Measurements from ENCODE around the gene PARD6G. TPM values are rescaled to one million over a fixed set of nuclear protein-coding genes. Genes with fewer than 3 reads are reported as not detected.

Gene PARD6G
- total RNA-seq, 1 donor from 2014 or later = 0.05 TPM

- intact Hi-C loops (cut with micrococcal nuclease) = loop anchor here (1.0 to 5.0 kb wide), 2 partner anchors 100 to 781 kb away; no protein-coding TSS in a partner anchor
These were observed 89.5 kb downstream of the PARD6G start for GRCh38 chr18:80157708-80158343.

GRCh38 chr18:80154293-80154692 is 93.0 kb downstream of the PARD6G start:
- intact Hi-C loops (cut with micrococcal nuclease) = loop anchor here (2.0 kb wide), 2 partner anchors 45 to 165 kb away; partner anchors contain the start of genes ADNP2 and TXNL4A

- intact Hi-C loops (cut with micrococcal nuclease) = loop anchor here (5.0 kb wide), 2 partner anchors 472 to 757 kb away; partner anchors contain the start of gene CTDP1
These were observed 97.6 kb downstream of the PARD6G start for GRCh38 chr18:80149667-80150066.

GRCh38 chr18:80148326-80149199 is 98.8 kb downstream of the PARD6G start:
- intact Hi-C loops (cut with micrococcal nuclease) = loop anchor here (5.0 kb wide), 2 partner anchors 471 to 756 kb away; partner anchors contain the start of gene CTDP1

DNA sequence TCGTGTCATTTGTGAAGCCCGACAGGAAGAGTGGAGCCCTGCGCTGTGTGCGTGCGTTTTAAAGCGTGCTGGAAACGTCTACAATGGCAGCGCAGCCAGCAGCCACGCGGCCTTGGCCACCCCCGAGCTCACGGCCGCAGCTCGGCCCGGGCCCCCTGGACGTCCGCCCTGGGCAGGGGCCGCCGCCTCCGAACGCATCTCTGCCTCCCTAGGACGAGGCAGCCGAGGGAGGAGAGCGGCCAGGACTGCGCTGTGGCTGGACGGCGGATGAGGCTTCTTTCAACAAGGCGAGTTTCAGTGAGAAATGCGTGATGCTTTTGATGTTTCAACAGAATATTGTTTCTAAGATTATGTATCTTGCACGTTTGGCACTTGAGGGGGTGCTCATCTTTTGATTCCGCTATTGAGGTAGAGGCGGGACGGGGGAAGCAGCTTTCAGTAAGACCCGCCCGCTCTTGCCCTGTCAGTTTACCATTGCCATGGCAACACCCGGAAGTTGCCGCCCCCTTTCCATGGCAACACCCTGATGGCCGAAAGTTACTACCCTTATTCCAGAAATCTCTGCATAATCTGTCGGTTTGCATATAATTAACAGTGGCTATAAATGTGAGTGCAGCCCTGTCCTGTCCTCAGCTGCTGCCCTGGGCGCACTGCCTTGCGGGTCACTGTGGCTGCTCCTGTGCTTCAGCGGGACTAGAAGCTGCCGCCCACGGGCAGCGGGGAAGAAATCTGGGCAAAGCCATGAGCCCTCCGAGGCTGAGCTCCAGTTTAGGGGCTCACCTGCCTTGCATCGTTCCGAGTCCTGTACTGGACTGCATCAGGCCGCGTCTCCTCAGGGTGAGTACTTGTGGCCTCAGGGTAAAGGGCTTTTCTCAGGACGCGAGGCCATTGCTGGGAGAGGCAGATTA is 99.6 kb downstream of the PARD6G start:
- intact Hi-C loops (cut with micrococcal nuclease) = loop anchor here (1.0 to 5.0 kb wide), 7 partner anchors 15 to 755 kb away; partner anchors contain the start of genes CTDP1, RBFA, SLC66A2 and TXNL4A

DNA sequence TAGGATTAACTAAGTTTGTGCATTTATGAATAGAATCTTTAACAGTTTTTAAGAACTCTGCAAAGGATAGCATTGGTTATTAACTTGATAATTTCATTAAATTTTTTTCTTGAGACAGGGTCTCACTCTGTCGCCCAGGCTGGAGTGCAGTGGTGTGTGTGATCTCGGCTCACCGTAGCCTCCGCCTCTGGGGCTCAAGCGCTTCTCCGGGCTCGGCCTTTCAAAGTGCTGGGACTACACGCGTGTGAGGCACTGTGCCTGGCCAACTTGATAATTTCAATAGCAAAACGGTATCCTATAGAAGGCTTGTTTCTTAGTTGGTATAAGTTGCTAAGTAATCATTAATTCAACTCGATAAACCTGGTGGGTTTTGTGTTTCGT is 100.3 kb downstream of the PARD6G start:
- intact Hi-C loops (cut with micrococcal nuclease) = loop anchor here (1.0 to 5.0 kb wide), 7 partner anchors 14 to 755 kb away; partner anchors contain the start of genes CTDP1, RBFA, SLC66A2 and TXNL4A

GRCh38 chr18:80145196-80145804 is 102.0 kb downstream of the PARD6G start:
- intact Hi-C loops (cut with micrococcal nuclease) = loop anchor here (5.0 kb wide), 2 partner anchors 468 to 753 kb away; partner anchors contain the start of gene CTDP1

DNA sequence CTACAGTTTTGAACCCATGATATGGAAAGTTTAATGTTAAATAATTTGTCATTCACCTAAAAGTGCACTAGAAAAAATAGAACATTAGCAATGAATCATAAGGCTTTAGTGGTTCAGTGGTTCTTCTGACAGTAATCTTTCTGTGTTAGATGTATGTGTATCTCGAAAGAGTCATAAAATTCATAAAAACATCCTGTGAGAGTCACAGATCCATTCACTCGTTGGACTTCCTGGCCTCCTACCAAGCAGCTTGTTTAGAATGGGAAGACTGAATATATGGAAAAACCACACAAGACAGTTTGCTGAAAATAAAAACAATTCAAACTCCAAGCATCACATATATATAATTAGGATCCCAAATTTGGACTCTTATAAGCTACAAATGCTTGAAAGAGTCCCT is 103.4 kb downstream of the PARD6G start:
- intact Hi-C loops (cut with micrococcal nuclease) = no loop called here

DNA sequence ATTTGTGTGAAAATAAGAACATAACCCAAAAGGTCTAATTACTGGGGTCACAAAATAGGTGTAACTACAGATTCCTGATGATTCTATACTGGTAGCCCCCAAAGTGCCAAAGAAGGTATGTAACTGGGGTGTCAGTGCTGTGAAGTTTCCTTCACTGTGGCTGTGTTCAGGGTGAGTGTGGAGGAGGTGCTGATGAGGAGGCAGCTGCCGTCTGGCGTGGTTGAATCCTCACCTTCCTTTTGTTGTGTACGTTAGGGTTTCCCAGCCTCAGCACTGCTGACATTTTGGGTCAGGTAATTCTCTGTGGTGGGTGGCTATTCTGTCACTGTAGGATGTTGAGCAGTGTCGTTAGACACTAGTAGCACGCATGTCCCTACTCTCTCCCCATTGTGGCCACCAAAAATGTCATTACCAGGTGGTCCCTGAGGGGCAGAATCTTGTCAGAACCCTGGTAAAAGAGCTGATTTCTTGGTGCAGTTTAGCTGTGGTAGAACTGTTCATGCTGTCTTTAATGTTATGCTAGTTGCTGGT is 106.8 kb downstream of the PARD6G start:
- intact Hi-C loops (cut with micrococcal nuclease) = no loop called here

- intact Hi-C loops (cut with micrococcal nuclease) = no loop called here
These were observed 109.3 kb downstream of the PARD6G start for GRCh38 chr18:80137976-80138375.

DNA sequence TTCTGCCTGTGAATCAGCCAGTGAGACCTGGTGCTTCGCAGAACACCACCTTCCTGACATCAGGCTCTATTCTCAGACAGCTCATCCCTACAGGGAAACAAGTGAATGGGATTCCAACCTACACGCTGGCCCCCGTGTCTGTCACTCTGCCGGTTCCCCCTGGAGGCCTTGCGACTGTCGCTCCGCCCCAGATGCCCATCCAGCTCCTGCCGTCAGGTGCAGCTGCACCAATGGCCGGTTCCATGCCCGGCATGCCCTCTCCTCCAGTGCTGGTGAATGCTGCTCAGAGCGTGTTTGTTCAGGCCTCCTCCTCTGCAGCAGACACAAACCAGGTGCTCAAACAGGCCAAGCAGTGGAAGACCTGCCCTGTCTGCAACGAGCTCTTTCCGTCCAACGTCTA is 110.2 kb downstream of the PARD6G start:
- intact Hi-C loops (cut with micrococcal nuclease) = no loop called here

DNA sequence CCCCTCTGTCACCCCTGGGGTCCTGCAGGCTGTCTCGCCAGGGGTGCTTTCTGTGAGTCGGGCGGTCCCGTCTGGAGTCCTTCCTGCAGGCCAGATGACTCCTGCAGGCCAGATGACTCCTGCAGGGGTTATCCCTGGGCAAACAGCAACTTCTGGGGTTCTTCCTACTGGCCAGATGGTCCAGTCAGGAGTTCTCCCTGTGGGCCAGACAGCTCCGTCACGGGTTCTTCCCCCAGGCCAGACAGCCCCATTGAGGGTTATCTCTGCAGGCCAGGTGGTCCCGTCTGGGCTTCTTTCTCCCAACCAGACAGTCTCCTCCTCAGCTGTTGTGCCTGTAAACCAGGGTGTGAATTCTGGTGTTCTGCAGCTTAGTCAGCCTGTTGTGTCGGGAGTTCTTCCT is 110.6 kb downstream of the PARD6G start:
- intact Hi-C loops (cut with micrococcal nuclease) = no loop called here

DNA sequence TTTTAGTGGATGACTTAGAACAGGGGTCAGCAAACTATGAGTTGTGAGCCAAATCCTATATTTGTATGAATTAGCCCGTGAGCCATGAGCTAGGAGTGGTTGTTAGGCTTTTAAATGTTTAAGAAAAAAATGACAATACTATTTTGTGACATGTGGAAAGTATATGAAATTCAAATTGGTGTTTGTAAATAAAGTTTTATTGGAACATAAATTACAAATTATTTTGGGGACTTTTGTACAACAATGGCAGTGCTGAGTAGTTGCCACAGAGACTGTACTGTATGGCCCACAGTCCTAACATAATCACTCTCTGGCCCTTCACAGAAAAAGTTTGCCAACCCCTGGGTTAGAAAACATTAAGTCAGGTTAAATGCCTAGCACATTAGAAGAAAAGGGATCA is 112.2 kb downstream of the PARD6G start:
- intact Hi-C loops (cut with micrococcal nuclease) = no loop called here

DNA sequence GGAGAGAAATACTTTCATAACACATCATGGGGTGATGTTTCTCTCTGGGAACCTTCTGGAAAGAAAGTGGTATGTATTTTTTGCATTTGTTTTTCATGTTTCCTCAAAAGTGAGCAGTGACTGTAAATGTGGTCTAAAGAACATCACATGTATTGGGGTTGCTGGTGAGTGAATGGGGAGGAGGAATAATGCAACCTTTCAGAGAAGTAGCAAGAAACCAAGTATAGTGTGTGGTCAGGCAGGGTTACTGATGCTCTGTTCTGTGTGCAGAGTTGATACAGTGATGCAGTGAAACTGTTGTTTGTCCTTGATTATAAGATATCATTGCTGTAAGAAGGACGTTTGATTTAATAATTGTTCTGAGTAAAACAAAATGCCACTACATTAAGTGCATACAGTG is 114.2 kb downstream of the PARD6G start:
- intact Hi-C loops (cut with micrococcal nuclease) = loop anchor here (2.0 kb wide), 2 partner anchors 14 to 22 kb away; no protein-coding TSS in a partner anchor

DNA sequence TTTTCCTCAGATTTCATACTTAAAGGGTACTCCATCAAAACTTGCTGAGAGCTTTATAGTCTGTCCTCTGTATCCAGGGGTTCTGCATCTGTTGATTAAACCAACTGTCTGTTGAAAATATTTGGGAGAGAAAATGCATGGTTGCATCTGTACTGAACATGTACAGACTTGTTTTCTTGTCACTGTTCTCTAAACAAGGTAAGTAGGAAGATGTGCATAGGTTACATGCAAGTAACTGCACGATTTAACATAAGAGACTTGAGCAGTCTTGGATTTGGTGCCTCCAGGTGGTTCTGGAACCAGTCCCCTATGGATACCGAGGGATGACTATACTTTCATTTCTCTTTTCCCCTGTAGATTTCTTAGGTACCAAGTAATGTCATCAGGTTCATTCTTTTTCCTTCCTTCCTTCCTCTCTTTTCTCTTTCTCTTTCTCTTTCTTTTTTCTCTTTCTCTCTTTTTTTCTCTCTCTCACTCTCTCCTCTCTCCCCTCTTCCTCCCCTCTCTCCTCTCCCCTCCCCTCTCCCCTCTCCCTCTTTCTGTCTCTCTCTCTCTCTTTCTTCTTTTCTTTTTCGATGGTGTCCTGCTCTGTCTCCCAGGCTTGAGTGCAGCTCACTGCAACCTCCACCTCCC is 115.0 kb downstream of the PARD6G start:
- intact Hi-C loops (cut with micrococcal nuclease) = loop anchor here (2.0 kb wide), 2 partner anchors 15 to 21 kb away; no protein-coding TSS in a partner anchor

- intact Hi-C loops (cut with micrococcal nuclease) = no loop called here
These were observed 116.8 kb downstream of the PARD6G start for GRCh38 chr18:80130555-80130954.

- intact Hi-C loops (cut with micrococcal nuclease) = no loop called here
These were observed 117.5 kb downstream of the PARD6G start for GRCh38 chr18:80129672-80130367.

DNA sequence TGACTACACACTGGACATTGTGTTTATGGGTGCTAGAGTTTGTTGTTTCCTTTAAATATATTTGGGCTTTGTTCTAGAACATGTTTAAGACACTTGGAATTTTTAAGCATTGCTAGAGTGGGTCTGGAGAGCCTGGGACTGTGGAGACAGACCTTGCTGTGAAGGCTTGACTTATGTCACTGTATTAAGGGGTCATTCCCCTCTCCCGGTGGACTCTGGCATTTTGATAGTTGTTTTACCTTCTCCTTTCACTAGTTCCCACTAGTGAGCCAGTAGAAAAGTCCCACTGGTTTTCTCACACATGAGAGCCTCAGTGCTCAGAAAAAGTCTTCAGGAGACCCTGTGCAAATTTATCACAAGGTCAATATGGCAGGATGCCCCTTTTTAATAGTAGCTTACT is 119.7 kb downstream of the PARD6G start:
- intact Hi-C loops (cut with micrococcal nuclease) = no loop called here

- intact Hi-C loops (cut with micrococcal nuclease) = no loop called here
These were observed 120.5 kb downstream of the PARD6G start for GRCh38 chr18:80126797-80127196.
